Hepatic stellate cell (primary cell): ENCODE measurements around the gene TCF7L1.
"Not testable (repeated sequence)": the region's sequence is repeated elsewhere in the genome, so short reads cannot be mapped to it uniquely, and the experiment has no call there.

ENCODE experiments used
- DNase-seq: peaks from one replicate; pipeline ENCODE4 v3.0.0; 2011; ENCODE audit warnings: low spot score

Gene TCF7L1

DNA sequence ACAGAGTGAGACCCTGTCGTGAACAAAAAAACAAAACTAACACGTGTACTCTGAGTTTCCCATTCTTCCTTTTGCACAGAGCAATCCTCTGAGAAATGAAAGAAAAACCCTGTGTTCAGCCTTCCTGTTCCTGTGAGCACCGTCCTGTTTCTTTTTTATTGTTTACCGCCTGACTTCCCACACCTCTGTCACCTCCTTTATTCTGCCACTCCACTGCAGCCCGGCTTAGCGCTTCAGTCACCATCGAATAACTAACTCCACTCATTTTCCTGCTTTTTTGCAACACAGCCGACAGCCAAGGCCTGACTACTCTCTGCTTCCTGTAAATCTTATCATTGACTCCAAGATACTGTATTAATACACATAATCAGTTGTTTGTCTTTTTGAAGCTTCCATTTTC lies 153.7 kb downstream of the TCF7L1 start:
- DNase-seq: no peak

- DNase-seq: no peak
Observed at GRCh38 chr2:85287721-85288120, 154.5 kb downstream of the TCF7L1 start.

- peak; percentile 74 for DNase-seq
Observed at GRCh38 chr2:85288244-85288725, 155.1 kb downstream of the TCF7L1 start.

DNA sequence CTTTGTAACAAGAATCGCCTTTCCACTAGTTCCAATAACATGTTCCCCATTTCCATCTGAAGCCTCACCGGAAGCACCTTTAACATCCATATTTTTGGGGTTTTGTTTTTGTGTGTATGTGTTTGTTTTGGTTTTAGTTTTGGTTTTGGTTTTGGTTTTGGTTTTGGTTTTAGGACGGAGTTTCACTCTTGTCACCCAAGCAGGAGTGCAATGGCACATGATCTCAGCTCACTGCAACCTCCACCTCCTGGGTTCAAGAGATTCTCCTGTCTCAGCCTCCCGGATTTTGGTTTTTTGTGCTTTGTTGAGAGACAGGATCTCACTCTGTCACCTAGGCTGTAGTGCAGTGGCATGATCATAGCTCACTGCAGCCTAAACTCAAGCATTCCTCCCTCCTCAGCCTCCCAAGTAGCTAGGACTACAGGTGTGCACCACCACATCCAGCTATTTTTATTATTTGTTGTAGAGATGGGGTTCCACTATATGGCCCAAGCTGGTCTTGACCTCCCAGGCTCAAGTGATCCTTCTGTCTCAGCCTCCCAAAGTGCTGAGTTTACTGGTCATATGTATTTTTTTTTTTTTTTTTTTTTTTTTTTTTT lies 158.3 kb downstream of the TCF7L1 start:
- no peak for DNase-seq

GRCh38 chr2:85302121-85302520 lies 168.9 kb downstream of the TCF7L1 start:
- no peak for DNase-seq

DNA sequence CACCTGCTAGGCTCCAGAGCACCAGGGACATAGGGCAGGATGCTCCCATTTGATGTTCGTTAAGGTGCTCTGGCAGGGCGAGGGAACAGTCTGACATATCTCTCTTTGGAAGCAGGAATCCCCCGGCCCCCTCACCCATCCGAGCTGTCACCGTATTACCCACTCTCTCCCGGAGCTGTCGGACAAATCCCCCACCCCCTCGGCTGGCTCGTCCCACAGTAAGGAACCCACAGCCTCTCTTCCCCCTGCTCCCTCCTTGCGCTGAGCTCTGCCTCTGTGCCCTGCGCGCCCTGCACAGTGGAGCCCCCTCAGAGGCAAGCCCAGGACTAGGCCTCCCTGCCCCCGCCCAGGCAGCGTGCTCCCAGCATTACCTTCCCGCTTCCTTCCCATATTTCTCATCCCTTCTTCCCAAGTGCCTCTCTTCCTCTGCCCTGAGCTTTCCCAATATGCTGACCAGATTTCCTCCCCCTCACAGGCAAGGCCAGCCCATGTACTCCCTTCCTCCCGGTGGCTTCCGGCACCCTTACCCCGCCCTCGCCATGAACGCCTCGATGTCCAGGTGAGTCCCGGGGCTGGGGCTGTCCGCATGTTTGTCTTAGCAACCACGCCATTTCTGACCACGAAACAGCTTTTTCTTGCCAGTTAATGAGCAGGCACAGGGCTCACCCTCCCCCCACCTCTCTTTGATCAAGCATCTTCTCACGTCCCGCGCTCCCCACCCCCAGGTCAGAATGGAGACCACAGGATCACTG lies 170.8 kb downstream of the TCF7L1 start:
- DNase-seq: no peak

GRCh38 chr2:85307527-85307897 lies 174.3 kb downstream of the TCF7L1 start:
- no peak for DNase-seq

GRCh38 chr2:85308201-85308600 lies 175.0 kb downstream of the TCF7L1 start:
- DNase-seq: no peak

- no peak for DNase-seq
Observed at GRCh38 chr2:85308896-85309555, 175.8 kb downstream of the TCF7L1 start.

DNA sequence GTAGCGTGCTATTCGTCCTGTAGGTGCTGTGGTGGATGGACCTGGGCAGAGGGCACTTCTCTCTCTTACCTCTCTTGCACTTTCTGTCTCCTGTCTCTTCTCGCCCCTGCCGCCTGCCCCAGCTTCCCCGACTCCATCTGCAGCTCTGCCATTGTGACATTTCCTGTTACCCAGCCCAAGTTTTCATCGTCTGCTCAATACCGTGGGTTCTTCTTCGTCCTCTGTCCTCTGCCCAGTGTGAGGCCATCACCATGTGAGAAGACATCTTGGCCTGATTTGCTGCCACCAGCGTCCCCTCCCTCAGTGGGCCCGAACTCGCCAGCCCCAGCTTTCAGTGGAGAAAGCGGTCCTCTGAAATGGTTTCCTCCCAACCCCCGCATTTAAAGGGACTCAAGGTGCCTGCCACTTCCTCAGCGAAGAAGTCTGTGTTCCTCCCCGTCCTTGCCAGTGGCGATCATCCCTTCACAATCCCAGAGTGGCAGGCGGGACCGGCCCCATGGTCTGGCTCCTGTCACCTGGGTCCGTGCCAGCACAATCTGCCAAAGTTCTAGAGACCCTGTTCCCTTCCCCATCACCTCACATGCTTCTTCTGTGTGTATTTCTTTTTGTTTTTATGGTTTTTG lies 176.6 kb downstream of the TCF7L1 start:
- no peak for DNase-seq

- no peak for DNase-seq
Observed at GRCh38 chr2:85310330-85310729, 177.1 kb downstream of the TCF7L1 start.

GRCh38 chr2:85312404-85312803 lies 179.2 kb downstream of the TCF7L1 start:
- DNase-seq: no peak

GRCh38 chr2:85314884-85315242 lies 181.7 kb downstream of the TCF7L1 start:
- no peak for DNase-seq

DNA sequence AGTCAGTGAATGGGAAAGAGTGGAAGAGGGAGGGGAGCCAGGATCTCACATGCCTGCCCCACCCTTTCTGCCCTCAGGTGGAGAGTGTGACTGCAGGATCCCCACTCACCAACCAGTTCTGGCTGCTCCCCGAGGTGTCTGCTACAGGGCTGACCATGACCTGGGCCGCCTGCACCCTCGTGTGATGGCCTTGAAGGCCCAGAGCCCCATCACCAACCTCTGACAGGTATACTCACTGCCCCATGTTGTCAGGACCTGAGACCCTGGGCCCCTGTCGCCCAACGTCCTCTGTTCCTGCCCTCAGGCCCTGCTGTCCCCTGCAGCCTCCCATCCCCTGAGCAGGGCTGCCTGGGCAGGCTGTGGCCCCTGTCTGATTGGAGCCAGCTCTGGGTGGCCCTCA lies 182.7 kb downstream of the TCF7L1 start:
- DNase-seq: not testable (repeated sequence)

DNA sequence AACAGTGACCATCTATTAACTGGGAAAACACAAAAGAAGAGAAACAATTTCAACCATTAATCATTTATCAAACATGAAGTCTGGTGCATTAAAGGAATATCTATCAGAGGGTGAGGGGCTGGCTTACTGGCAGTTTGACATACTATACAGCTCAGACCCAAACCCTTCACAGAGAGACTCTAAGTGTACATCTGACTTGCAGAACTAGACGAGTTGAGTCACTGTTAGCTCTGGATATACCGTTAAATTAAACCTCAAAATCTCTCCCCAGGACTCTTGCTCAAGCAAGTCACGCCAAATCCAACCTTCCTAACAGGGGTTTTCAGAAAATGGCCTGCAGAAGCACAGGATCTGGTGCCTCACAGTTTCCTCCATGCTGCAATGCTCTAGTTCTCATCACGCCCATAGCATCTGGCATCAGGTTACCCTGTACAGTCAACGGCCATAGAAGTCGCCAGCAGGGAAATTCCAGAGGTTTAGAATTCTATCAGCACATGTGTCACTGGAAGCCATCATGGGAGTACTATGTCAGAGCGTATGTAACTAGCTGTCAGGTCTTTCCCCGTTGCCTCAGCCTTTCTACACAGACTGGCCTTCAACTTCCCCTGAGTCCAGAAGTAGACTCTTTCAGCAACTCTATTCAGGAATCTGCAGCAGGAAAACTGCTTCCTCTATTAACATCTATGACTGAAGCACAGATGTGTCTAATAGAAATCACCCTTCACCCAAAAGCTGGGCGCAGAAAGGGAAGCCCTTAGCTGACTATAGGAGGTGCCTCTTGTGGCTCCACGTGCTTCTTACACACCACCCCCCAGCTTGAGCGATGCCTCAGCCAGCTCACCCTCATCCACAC lies 185.3 kb downstream of the TCF7L1 start:
- no peak for DNase-seq

GRCh38 chr2:85319796-85320195 lies 186.6 kb downstream of the TCF7L1 start:
- DNase-seq: no peak

- no peak for DNase-seq
Observed at GRCh38 chr2:85323351-85323987, 190.3 kb downstream of the TCF7L1 start.

GRCh38 chr2:85323988-85324367 lies 190.8 kb downstream of the TCF7L1 start:
- DNase-seq: not testable (repeated sequence)

DNA sequence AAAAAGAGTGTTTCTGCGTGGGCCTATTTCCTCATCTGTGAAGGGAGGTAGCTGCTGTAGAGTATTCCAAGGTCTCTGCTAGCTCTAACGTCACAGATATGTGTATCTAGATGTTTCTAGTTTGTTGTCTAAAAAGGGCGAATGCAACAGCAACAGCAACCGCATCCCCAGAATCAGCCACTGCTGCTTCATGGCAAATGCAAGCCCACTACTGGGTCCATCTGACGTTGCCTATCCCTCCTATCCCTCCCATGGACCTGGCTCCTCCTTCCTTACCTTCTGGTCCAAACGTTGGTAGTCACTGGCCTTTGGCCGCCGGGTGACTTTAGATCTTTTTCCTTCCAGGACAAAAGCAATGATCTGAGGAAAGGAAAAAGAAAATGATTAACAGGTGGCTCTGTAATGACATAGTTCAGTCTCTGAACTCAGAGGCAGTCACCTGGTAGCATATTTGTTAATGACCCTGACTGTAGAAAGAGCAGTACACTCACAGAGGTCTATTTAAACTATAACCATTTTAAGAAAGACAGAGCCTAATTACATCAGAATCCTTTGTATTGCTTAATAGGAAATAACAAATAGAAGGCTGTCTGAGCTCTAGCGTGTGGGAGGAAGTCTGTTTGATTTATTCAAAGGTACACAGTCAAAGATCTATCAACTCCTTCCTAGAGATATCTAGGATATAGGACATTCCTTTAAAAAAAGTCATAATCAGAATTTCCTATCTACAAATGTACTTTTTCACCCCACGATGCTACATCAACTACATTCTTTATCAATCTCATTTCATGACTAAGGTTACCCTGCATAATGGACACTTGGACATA lies 191.7 kb downstream of the TCF7L1 start:
- no peak for DNase-seq

GRCh38 chr2:85325466-85325811 lies 192.2 kb downstream of the TCF7L1 start:
- no peak for DNase-seq
